ENCODE measurements around the gene TSPEAR.

The TSPEAR gene

DNA sequence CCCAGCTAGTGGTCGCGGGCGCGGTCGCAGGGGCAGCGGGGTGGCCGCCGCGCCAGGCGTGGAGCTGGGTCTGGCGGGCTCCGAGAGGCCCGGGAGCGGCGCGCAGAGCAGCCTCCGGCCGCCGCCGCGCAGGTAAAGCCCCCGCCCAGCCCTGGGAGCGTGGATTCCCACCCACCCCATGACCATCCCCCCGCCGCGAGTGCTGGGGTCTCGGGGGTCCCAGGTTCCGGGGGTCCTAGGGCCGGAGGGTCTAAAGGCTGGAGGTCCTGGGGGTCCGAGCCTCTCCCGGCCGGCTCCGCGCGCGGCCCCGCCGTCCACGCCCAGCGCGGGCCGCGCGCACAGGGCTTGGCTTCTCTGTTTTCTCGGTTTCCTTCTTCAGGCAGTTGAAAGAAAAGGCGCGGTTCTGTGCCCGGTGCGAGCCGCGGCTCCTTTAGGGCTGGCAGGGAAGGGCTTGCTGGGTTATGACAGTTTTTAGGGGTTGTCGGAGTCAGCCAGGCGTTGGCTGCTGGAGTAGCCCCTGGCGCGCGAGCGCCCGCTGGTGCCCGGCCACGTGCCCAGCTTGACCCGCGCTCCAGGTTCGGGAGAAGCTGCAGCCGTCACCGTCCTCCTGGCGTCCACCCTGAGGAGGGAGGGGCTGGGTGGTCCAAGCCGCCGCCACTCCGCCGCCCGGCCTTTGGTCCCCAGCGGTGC lies 255.7 kb downstream of the TSPEAR start:
- peak; percentile 49 for DNase-seq

DNA sequence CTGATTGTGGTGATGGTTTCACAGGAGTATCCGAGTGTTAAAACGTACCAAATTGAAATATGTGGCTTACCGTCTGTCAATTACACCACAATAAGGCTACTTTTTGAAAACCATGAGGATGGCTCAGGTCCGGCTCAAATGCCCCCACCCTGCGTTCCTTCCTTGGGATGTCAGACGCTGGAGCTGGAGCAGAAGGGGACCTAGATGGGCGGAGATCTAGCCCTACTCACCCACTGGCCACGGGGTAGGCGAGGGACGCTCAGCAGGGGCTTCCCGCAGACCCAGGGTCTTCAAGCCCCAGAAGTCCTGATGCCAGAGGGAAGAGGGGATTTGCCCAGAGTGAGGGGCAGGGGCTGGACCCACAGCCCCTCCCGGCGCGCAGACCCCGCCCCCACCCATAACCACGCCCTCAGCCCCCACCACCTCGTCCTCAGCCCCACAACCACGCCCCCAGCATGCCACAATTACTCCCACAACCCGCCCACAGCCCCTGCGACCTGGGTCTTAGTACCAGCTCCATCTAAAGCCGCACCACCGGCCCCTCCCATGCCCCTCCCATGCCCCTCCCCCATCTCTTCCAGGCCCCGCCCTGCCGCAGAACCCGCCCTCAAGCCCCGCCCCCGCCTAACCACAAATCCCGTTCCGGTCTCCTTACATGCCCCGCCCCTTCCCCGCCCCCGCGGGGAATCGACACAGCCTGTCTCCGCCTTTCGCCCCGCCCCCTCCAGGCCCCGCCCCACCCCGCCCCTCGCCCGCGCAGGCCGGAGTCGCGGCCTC lies 256.4 kb downstream of the TSPEAR start, which contains the start of gene LRRC3:
Gene LRRC3 (plus strand): TSS at position 764 of the 777 bp plus-strand sequence. CDS start 1,135 bp downstream, outside the sequence.
- DNase-seq, result peak; percentile 84

GRCh38 chr21:44454058-44454457 lies 257.3 kb downstream of the TSPEAR start:
- no peak for DNase-seq

GRCh38 chr21:44453120-44453519 lies 258.3 kb downstream of the TSPEAR start:
- no peak for DNase-seq

GRCh38 chr21:44450999-44451398 lies 260.4 kb downstream of the TSPEAR start:
- DNase-seq, result no peak

- no peak for DNase-seq
Measured at GRCh38 chr21:44450402-44450801, 261.0 kb downstream of the TSPEAR start.

- DNase-seq, result no peak
Measured at GRCh38 chr21:44449473-44450363, 261.7 kb downstream of the TSPEAR start.

GRCh38 chr21:44448651-44449131 lies 262.7 kb downstream of the TSPEAR start:
- DNase-seq, result no peak
